DND-41 (cell line): ENCODE data around the gene FLOT1.

Experiments
- ATAC-seq: fragments of 200-7000 bp; cut with Tn5 transposase; 3 replicates; pipeline ENCODE4 v1.9.1; 2021; ENCODE audit warnings: low read depth; ENCODE audit not compliant: insufficient read depth
- DNase-seq: peaks from one replicate; pipeline ENCODE4 v3.0.0-alpha.2; 2020
- H2AFZ ChIP-seq: 2 replicates; pipeline ENCODE4 v1.6.0; 2012; ENCODE audit warnings: low read depth, low read length
- H3K27ac ChIP-seq: 2 replicates; pipeline ENCODE4 v1.5.1; 2012; ENCODE audit warnings: low read length, inconsistent platforms
- H3K27me3 ChIP-seq: fragments of 200-600 bp; sonication (generic); 2 replicates; pipeline ENCODE4 v1.6.0; 2012; ENCODE audit warnings: low read length, mild to moderate bottlenecking, inconsistent platforms; ENCODE audit not compliant: insufficient read depth, poor library complexity
- H3K36me3 ChIP-seq: 2 replicates; pipeline ENCODE4 v1.5.1; 2012; ENCODE audit warnings: low read length, inconsistent platforms; ENCODE audit not compliant: insufficient read depth
- H3K4me1 ChIP-seq: 2 replicates; pipeline ENCODE4 v1.5.1; 2012; ENCODE audit warnings: mild to moderate bottlenecking, low read length; ENCODE audit not compliant: insufficient read depth
- H3K4me2 ChIP-seq: 2 replicates; pipeline ENCODE4 v1.6.0; 2012; ENCODE audit warnings: mild to moderate bottlenecking, moderate library complexity, low read length, inconsistent platforms; ENCODE audit not compliant: insufficient read depth
- H3K4me3 ChIP-seq, 2 experiments: fragments of 200-600 bp in 1 of 2; shearing (Covaris generic) in 1 of 2; 2 replicates each; pipeline ENCODE4 v1.5.1; 2012 to 2016; ENCODE audit warnings: inconsistent platforms in 2 of 2, low read length in 2 of 2, mild to moderate bottlenecking in 2 of 2, low read depth in 1 of 2, moderate library complexity in 1 of 2
- H3K79me2 ChIP-seq: 2 replicates; pipeline ENCODE4 v1.6.0; 2012; ENCODE audit warnings: low read length, inconsistent platforms; ENCODE audit not compliant: insufficient read depth
- H3K9ac ChIP-seq: 2 replicates; pipeline ENCODE4 v1.6.0; 2012; ENCODE audit warnings: low read depth, mild to moderate bottlenecking, inconsistent platforms, low read length, moderate library complexity
- H3K9me3 ChIP-seq: 2 replicates; pipeline ENCODE4 v1.5.1; 2012; ENCODE audit warnings: low read length, moderate library complexity, mild to moderate bottlenecking, inconsistent platforms; ENCODE audit not compliant: insufficient read depth, severe bottlenecking
- H4K20me1 ChIP-seq: 2 replicates; pipeline ENCODE4 v1.6.0; 2012; ENCODE audit warnings: low read length; ENCODE audit not compliant: insufficient read depth
- EZH2 ChIP-seq: IDR thresholded peaks from 3 replicates; pipeline ENCODE4 v1.6.1; 2012; ENCODE audit warnings: borderline replicate concordance, low read depth, mild to moderate bottlenecking, moderate library complexity, low read length, inconsistent platforms; ENCODE audit not compliant: severe bottlenecking
- TF ChIP-seq, protein P1 (sequence below): IDR thresholded peaks from 2 replicates; pipeline ENCODE4 v1.5.1; 2012; ENCODE audit warnings: borderline replicate concordance, low read length, moderate library complexity, mild to moderate bottlenecking; ENCODE audit not compliant: poor library complexity, severe bottlenecking; ENCODE audit errors: extremely low read depth

The FLOT1 gene

DNA sequence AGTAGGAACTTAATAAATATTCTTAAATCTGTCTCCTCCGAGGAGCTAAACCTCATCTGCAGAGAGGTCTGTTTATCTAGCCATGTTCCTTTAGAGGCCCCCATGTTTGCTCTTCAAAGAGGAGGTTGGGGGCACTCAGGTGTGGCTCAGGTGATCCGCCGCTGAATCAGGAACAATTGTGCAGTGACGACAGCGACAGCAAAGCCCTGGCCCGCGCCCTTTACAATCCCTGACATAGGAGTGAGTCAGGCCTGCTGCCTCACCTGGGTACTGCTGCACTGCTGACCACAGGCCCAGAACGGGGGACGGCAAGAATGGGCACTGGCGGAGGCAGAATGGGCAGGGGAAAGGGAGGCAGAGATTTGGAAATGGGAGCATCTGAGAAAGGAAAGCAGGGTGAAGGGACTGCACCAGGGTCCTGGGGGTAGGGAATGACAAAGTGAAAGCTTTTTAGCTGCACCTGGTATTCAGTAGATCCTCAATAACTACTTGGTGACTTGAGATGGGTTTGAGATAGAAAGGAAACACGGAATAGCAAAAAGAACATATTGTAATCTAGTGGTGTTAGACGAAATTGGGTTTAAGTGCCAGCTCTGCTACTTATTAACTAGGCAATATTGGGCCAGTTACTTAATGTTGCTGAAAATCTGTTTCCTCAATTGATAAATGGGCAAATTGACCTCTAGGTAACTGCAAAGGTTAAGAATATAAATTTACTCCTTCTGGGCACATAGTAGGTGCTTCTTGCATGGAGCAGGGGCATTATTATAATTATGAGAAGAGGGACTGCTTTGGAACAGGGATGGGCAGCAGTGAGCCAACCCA is 7.3 kb upstream of the FLOT1 start:
- peaks cover 8% of the 10 kb centered on the region for H3K4me1 ChIP-seq
- no peak for ATAC-seq
- no peak overlapping the region for H2AFZ ChIP-seq
- no peaks in the 10 kb centered on the region for H3K9me3 ChIP-seq
- H4K20me1 ChIP-seq = no peaks in the 10 kb centered on the region
- TF ChIP-seq, protein P1, sequence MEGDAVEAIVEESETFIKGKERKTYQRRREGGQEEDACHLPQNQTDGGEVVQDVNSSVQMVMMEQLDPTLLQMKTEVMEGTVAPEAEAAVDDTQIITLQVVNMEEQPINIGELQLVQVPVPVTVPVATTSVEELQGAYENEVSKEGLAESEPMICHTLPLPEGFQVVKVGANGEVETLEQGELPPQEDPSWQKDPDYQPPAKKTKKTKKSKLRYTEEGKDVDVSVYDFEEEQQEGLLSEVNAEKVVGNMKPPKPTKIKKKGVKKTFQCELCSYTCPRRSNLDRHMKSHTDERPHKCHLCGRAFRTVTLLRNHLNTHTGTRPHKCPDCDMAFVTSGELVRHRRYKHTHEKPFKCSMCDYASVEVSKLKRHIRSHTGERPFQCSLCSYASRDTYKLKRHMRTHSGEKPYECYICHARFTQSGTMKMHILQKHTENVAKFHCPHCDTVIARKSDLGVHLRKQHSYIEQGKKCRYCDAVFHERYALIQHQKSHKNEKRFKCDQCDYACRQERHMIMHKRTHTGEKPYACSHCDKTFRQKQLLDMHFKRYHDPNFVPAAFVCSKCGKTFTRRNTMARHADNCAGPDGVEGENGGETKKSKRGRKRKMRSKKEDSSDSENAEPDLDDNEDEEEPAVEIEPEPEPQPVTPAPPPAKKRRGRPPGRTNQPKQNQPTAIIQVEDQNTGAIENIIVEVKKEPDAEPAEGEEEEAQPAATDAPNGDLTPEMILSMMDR = no peak
- no peak for TF ChIP-seq EZH2
- H3K9ac ChIP-seq = no peak overlapping the region
- no peak overlapping the region for H3K4me3 ChIP-seq
- H3K27me3 ChIP-seq = no peaks in the 10 kb centered on the region
- no peaks in the 10 kb centered on the region for H3K79me2 ChIP-seq
- H3K4me2 ChIP-seq = no peak overlapping the region
- DNase-seq = no peak
- no peak overlapping the region for H3K27ac ChIP-seq
- no peaks in the 10 kb centered on the region for H3K36me3 ChIP-seq

DNA sequence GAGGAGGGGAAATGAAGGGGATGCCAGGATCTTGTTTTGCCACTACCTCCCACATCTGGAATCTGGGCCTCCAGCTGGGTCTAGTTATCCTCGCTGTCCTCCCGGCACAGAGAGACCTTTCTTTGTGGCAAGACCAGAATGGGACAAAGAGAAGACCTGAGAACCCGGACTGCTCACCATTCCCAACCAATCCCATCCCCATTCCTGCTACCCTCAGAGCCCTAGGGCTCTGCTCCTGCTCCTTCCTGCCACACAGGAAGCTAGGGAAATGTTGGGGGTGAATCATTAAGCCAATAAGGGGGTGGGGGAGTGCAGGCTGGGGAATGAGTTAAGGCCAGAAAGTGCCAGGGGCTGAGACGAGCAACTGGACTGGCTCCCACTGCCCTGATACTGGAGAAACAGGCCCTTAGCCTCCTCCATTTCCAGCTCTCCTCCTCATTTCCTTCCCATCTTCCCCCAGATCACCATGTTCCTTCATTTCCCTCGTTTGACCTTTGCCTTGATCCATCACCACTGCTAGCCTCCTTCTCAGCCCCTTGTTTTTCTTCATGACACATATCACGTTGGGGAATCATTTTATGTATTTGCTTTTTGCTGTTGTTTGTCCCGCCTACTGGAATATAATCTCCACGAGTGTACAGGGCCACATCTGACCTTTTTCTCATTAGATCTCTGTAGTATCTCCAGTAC is 6.5 kb upstream of the FLOT1 start:
- no peak overlapping the region for H3K4me3 ChIP-seq
- peaks cover 16% of the 10 kb centered on the region for H3K4me1 ChIP-seq
- H3K36me3 ChIP-seq = no peaks in the 10 kb centered on the region
- no peak overlapping the region for H3K4me2 ChIP-seq
- H3K27me3 ChIP-seq = peaks cover 3% of the 10 kb centered on the region
- ATAC-seq (no peak), DNase-seq (no peak)
- H3K9me3 ChIP-seq = no peaks in the 10 kb centered on the region
- H3K27ac ChIP-seq = no peak overlapping the region
- no peaks in the 10 kb centered on the region for H3K79me2 ChIP-seq
- no peak overlapping the region for H2AFZ ChIP-seq
- H3K9ac ChIP-seq = no peak overlapping the region
- no peak for TF ChIP-seq EZH2
- TF ChIP-seq, protein P1 = no peak
- no peaks in the 10 kb centered on the region for H4K20me1 ChIP-seq

DNA sequence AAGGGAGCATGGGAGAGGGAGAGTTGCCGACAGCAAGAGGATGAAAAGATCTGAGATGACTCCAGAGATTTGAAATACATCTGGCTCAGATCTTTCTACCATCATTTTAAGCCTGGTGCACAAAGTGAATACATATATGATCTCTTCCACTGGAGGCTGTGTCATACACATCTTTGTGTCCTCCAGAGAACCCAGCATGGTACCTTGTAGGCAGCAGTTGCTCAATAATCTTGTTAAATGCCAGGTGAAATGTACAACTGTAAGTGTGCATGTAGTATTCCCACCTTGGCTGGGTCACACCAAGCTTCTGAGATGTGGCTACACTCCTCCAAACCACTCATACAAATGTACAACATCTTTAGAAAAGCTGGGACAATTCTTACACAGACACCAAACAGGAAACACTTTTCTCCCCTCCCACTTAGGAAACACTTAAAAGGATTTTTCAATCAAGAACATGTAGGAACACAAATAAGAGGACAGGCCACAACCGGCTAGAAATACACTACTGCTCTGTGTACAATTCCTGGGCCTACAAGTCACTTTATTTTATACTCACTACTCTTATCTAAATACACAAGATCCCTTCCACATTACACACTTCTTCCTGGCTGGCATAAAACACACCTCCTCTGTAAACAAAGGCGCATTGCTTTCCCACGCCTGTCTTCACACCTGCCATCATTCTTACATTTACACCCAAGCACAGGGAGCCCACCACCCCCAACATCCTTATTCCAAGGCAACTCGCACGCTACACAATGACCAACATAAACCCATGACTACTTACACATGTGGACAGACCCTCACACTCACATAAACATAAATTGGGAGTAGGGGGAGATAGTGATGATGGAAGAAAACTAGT is 5.6 kb upstream of the FLOT1 start:
- Histone ChIP-seq H3K36me3 (no peaks in the 10 kb centered on the region), H3K27ac (no peak overlapping the region), H3K79me2 (no peaks in the 10 kb centered on the region), H3K4me2 (no peak overlapping the region), H3K4me1 (peaks cover 24% of the 10 kb centered on the region), H3K9me3 (no peaks in the 10 kb centered on the region), H3K4me3 (no peak overlapping the region), H3K27me3 (peaks cover 12% of the 10 kb centered on the region), H3K9ac (no peak overlapping the region), H2AFZ (no peak overlapping the region), H4K20me1 (peaks cover 3% of the 10 kb centered on the region; the same call in 1 of the 2 replicates)
- ATAC-seq (no peak), DNase-seq (no peak)
- no peak for TF ChIP-seq EZH2
- TF ChIP-seq, protein P1 = no peak
